ENCODE data around the gene KCTD18. TPM values are rescaled to one million over a fixed set of nuclear protein-coding genes. Genes with fewer than 3 reads are reported as not detected.

KCTD18 gene
- total and polyA plus RNA-seq, 2 of the 8 experiments (the other 6 are each of a cell fraction or from before 2014, with no cell fraction given), result 1.6 to 3.1 TPM

GRCh38 chr2:200486529-200486928 is 23.3 kb downstream of the KCTD18 start (continued):
- TF ChIP-seq NRF1 (IDR thresholded peaks at IDR 0.05; ENCODE audit: low read depth, low read length) (no peak), ZNF274 (IDR thresholded peaks at IDR 0.05; ENCODE audit: borderline replicate concordance, extremely low read depth, low read length) (no peak)
